Measurements from ENCODE around the gene CLEC2D. TPM values are rescaled to one million over a fixed set of nuclear protein-coding genes. Genes with fewer than 3 reads are reported as not detected.

The CLEC2D gene
- total RNA-seq, 1 experiment from 2014 or later = 1.9 TPM

DNA sequence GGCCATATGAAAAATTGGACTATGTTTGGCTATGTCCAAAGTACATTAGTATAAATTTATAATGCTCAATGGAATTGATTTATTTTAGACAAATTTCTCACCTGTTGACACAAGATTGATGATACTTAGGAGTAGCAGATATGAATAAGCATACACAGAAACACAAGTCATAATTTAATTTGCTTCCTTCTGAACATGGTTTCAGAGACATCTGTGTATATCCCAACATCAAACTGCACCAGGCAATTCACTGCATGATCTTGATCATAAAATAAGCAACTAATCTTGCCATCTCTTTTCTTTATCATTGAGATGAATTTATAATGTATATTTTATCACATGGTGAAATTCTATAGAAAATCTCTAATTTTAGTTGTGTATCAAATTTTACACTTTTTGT, 59.6 kb downstream of the CLEC2D start:
- POLR2A ChIA-PET = interaction anchor here (1.0 kb wide), 1 partner anchor 15 kb away, joined by 3 read pairs; no protein-coding TSS in a partner anchor
- Histone ChIP-seq H3K79me2 (ENCODE audit: insufficient read depth, low read length) (no peaks in the 10 kb centered on the region), H3K4me1 (ENCODE audit: control insufficient read depth in 1 of 2, insufficient read depth in 2 of 2, low read length in 2 of 2) (no peaks in the 10 kb centered on the region), H3K9ac (ENCODE audit: low read length) (no peak overlapping the region), H3K9me2 (ENCODE audit: insufficient read depth) (no peaks in the 10 kb centered on the region), H4K20me1 (ENCODE audit: insufficient read depth) (no peaks in the 10 kb centered on the region), H2AFZ (ENCODE audit: low read depth, low read length, poor library complexity, severe bottlenecking) (no peak overlapping the region), H3K27ac (ENCODE audit: low read depth, low read length) (no peak overlapping the region), H3K27me3 (ENCODE audit: insufficient read depth, low read length) (peaks cover 63% of the 10 kb centered on the region), H3K36me3 (ENCODE audit: control insufficient read depth in 1 of 2, insufficient read depth in 2 of 2, low read length in 2 of 2) (no peaks in the 10 kb centered on the region), H3K4me2 (ENCODE audit: low read length) (no peak overlapping the region), H3K9me3 (ENCODE audit: control insufficient read depth in 1 of 2, insufficient read depth in 1 of 2, low read depth in 1 of 2, low read length in 2 of 2) (no peaks in the 10 kb centered on the region), H3K4me3 (replicated peaks in 1 of 2; ENCODE audit: low read depth in 1 of 2, low read length in 2 of 2) (no peak overlapping the region)
- intact Hi-C loops (cut with micrococcal nuclease) = no loop called here
- CTCF ChIA-PET = interaction anchor here (3.0 kb wide), 1 partner anchor 14 kb away, joined by 20 read pairs; no protein-coding TSS in a partner anchor
- BruUV-seq (replicated peaks) = no TSS peak
- RAD21 ChIA-PET (ENCODE audit: low non-redundant PET in 1 of 2, low total read pairs in 2 of 2, uncharacterized antibody in 2 of 2, unreplicated experiment in 2 of 2) = no interaction called here
- TF ChIP-seq FOSL1 (IDR thresholded peaks at IDR 0.05; ENCODE audit: low read depth) (no peak), ZNF274 (IDR thresholded peaks at IDR 0.05; ENCODE audit: low read depth, low read length) (no peak), EZH2phosphoT487 (IDR thresholded peaks at IDR 0.05; ENCODE audit: borderline replicate concordance) (no peak), EZH2 (IDR thresholded peaks at IDR 0.05) (no peak), TCF7L2 (IDR thresholded peaks at IDR 0.05; ENCODE audit: borderline replicate concordance, extremely low read depth, insufficient read depth, insufficient read length) (no peak), RAD21 (IDR thresholded peaks at IDR 0.05; ENCODE audit: low read depth) (no peak), ZFX (IDR thresholded peaks at IDR 0.05) (no peak), POLR2A (IDR thresholded peaks at IDR 0.05; ENCODE audit: borderline replicate concordance, extremely low read depth, insufficient read depth, insufficient read length) (no peak), ELF1 (IDR thresholded peaks at IDR 0.05; ENCODE audit: borderline replicate concordance, low read depth) (no peak), JUND (IDR thresholded peaks at IDR 0.05) (no peak), SRF (IDR thresholded peaks at IDR 0.05; ENCODE audit: low read depth) (no peak), CEBPB (IDR thresholded peaks at IDR 0.05; ENCODE audit: low read depth) (no peak), CBX3 (IDR thresholded peaks at IDR 0.05; ENCODE audit: low read depth) (no peak)
- TF ChIP-seq, protein P1, sequence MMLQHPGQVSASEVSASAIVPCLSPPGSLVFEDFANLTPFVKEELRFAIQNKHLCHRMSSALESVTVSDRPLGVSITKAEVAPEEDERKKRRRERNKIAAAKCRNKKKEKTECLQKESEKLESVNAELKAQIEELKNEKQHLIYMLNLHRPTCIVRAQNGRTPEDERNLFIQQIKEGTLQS (IDR thresholded peaks at IDR 0.05) = no peak
- TF ChIP-seq, protein P2, sequence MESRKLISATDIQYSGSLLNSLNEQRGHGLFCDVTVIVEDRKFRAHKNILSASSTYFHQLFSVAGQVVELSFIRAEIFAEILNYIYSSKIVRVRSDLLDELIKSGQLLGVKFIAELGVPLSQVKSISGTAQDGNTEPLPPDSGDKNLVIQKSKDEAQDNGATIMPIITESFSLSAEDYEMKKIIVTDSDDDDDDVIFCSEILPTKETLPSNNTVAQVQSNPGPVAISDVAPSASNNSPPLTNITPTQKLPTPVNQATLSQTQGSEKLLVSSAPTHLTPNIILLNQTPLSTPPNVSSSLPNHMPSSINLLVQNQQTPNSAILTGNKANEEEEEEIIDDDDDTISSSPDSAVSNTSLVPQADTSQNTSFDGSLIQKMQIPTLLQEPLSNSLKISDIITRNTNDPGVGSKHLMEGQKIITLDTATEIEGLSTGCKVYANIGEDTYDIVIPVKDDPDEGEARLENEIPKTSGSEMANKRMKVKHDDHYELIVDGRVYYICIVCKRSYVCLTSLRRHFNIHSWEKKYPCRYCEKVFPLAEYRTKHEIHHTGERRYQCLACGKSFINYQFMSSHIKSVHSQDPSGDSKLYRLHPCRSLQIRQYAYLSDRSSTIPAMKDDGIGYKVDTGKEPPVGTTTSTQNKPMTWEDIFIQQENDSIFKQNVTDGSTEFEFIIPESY (IDR thresholded peaks at IDR 0.05; ENCODE audit: extremely low read depth, insufficient replicate concordance, low read length) = no peak
- TF ChIP-seq, protein P3, sequence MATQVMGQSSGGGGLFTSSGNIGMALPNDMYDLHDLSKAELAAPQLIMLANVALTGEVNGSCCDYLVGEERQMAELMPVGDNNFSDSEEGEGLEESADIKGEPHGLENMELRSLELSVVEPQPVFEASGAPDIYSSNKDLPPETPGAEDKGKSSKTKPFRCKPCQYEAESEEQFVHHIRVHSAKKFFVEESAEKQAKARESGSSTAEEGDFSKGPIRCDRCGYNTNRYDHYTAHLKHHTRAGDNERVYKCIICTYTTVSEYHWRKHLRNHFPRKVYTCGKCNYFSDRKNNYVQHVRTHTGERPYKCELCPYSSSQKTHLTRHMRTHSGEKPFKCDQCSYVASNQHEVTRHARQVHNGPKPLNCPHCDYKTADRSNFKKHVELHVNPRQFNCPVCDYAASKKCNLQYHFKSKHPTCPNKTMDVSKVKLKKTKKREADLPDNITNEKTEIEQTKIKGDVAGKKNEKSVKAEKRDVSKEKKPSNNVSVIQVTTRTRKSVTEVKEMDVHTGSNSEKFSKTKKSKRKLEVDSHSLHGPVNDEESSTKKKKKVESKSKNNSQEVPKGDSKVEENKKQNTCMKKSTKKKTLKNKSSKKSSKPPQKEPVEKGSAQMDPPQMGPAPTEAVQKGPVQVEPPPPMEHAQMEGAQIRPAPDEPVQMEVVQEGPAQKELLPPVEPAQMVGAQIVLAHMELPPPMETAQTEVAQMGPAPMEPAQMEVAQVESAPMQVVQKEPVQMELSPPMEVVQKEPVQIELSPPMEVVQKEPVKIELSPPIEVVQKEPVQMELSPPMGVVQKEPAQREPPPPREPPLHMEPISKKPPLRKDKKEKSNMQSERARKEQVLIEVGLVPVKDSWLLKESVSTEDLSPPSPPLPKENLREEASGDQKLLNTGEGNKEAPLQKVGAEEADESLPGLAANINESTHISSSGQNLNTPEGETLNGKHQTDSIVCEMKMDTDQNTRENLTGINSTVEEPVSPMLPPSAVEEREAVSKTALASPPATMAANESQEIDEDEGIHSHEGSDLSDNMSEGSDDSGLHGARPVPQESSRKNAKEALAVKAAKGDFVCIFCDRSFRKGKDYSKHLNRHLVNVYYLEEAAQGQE (IDR thresholded peaks at IDR 0.05; ENCODE audit: low read depth) = no peak
- TF ChIP-seq, protein P4, sequence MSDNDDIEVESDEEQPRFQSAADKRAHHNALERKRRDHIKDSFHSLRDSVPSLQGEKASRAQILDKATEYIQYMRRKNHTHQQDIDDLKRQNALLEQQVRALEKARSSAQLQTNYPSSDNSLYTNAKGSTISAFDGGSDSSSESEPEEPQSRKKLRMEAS (IDR thresholded peaks at IDR 0.05) = no peak
- no peak for DNase-seq (ENCODE audit: low read depth, low spot score)
- no peak for ATAC-seq
